Measurements from ENCODE around the gene MUC22. TPM values are rescaled to one million over a fixed set of nuclear protein-coding genes. Genes with fewer than 3 reads are reported as not detected.

Gene MUC22
- total RNA-seq, 1 experiment from 2014 or later: not detected

DNA sequence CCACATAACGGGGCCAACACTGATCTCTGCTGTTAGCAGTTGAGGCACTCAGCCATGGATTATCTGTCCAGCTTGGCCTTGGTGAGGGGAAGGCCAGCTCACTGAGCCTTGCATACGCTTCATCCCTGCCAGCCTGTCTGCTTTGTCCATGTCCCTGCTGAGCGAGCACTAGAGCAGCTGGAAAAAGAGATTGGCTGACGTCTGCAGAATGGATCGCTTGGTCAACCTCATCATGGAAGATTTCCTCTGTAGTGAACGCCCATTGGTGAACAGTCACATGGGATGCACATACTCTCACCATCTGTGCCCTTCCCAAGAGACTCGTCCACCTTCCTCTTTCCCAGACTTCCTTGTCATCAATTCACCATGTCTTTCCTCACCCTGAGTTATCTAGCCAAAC is 26.9 kb downstream of the MUC22 start:
- H3K9me2 ChIP-seq (replicated peaks; ENCODE audit: insufficient read depth, low read length): no peaks in the 10 kb centered on the region
- no peak overlapping the region for H3K27ac ChIP-seq (ENCODE audit: low read length)
- H3K36me3 ChIP-seq (ENCODE audit: insufficient read depth, low read length): no peaks in the 10 kb centered on the region
- DNase-seq: no peak
- no peak overlapping the region for H3K4me2 ChIP-seq (ENCODE audit: low read depth, low read length, poor library complexity, severe bottlenecking)
- no peak overlapping the region for H2AFZ ChIP-seq (ENCODE audit: low read length)
- no peaks in the 10 kb centered on the region for H3K4me1 ChIP-seq (ENCODE audit: low read length)
- no peaks in the 10 kb centered on the region for H4K20me1 ChIP-seq (ENCODE audit: insufficient read depth, low read depth, low read length)
- H3K4me3 ChIP-seq (ENCODE audit: low read length): no peak overlapping the region
- H3K9me3 ChIP-seq (ENCODE audit: low read length): no peaks in the 10 kb centered on the region
- no peaks in the 10 kb centered on the region for H3K79me2 ChIP-seq (ENCODE audit: low read length)
- no peaks in the 10 kb centered on the region for H3K27me3 ChIP-seq (ENCODE audit: low read length)
- no peak overlapping the region for H3K9ac ChIP-seq (ENCODE audit: low read length)

DNA sequence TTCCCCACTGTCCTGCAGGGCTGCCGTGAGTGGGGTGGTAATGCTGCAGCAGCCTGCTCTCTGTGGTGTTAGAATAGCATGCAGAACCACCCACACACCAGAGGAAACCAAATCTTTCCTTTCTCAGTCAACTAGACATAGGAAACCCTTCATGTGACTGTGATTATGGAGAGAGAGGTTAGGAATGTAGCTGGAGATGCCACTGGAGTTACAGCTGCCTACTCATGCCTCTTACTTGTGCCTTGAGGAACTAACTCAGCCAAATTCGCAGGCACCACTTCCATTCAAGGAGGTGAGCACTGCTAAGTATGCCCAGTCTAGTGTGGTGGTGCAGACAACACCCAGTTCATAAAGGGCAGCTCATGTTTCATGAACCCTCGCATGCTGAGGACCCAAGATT is 27.4 kb downstream of the MUC22 start:
- Histone ChIP-seq H3K36me3 (ENCODE audit: insufficient read depth, low read length) (no peaks in the 10 kb centered on the region), H3K9ac (ENCODE audit: low read length) (no peak overlapping the region), H3K4me1 (ENCODE audit: low read length) (no peaks in the 10 kb centered on the region), H3K79me2 (ENCODE audit: low read length) (no peaks in the 10 kb centered on the region), H3K4me3 (ENCODE audit: low read length) (no peak overlapping the region), H2AFZ (ENCODE audit: low read length) (no peak overlapping the region), H3K27me3 (ENCODE audit: low read length) (no peaks in the 10 kb centered on the region), H3K9me2 (replicated peaks; ENCODE audit: insufficient read depth, low read length) (no peaks in the 10 kb centered on the region), H3K9me3 (ENCODE audit: low read length) (no peaks in the 10 kb centered on the region), H3K4me2 (ENCODE audit: low read depth, low read length, poor library complexity, severe bottlenecking) (no peak overlapping the region), H4K20me1 (ENCODE audit: insufficient read depth, low read depth, low read length) (no peaks in the 10 kb centered on the region), H3K27ac (ENCODE audit: low read length) (no peak overlapping the region)
- DNase-seq: no peak

DNA sequence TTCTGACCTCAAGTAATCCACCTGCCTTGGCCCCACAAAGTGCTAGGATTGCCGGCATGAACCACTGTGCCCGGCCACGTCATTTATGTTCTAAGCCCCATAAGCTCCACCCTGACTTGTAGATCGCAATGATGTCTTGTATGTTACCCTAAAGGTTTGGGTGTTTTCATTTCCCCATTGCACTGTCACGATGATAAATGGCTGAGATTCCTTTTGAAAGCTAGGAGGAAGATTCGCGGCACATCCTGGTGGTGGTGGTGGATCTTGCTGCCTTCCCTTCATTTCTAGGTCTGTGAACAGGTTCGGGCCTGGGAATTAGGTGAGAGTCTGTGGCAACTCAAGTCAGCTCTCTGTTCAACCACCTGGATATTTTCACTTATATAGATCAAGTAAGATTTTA is 28.3 kb downstream of the MUC22 start:
- no peaks in the 10 kb centered on the region for H3K9me3 ChIP-seq (ENCODE audit: low read length)
- H3K9ac ChIP-seq (ENCODE audit: low read length): no peak overlapping the region
- no peak overlapping the region for H3K27ac ChIP-seq (ENCODE audit: low read length)
- DNase-seq: no peak
- no peaks in the 10 kb centered on the region for H3K9me2 ChIP-seq (replicated peaks; ENCODE audit: insufficient read depth, low read length)
- no peak overlapping the region for H2AFZ ChIP-seq (ENCODE audit: low read length)
- H3K79me2 ChIP-seq (ENCODE audit: low read length): no peaks in the 10 kb centered on the region
- no peaks in the 10 kb centered on the region for H3K36me3 ChIP-seq (ENCODE audit: insufficient read depth, low read length)
- no peaks in the 10 kb centered on the region for H3K27me3 ChIP-seq (ENCODE audit: low read length)
- H3K4me1 ChIP-seq (ENCODE audit: low read length): no peaks in the 10 kb centered on the region; the same call in 1 of the 2 replicates
- no peak overlapping the region for H3K4me2 ChIP-seq (ENCODE audit: low read depth, low read length, poor library complexity, severe bottlenecking)
- no peaks in the 10 kb centered on the region for H4K20me1 ChIP-seq (ENCODE audit: insufficient read depth, low read depth, low read length)
- no peak overlapping the region for H3K4me3 ChIP-seq (ENCODE audit: low read length)

DNA sequence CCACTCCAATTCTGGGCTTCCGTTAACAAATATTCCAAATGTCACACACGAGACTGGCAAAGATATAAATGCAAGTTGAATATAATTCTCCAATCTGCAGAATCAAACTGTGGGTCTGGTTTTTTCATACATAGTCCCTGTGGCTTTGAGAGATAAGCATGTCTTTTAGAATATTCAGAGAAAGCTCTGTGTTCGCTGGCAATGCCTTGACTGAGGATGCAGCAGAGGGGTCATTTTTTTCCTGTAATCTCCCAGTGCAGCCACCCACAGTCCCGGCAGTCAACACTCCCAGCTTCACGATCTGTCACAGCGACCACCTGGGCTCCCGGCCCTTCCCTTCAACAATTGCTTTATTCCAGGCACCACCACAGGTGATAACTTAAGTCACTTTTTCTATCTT is 30.5 kb downstream of the MUC22 start:
- Histone ChIP-seq H3K79me2 (ENCODE audit: low read length) (no peaks in the 10 kb centered on the region), H3K27ac (ENCODE audit: low read length) (no peak overlapping the region), H3K4me2 (ENCODE audit: low read depth, low read length, poor library complexity, severe bottlenecking) (no peak overlapping the region), H3K27me3 (ENCODE audit: low read length) (no peaks in the 10 kb centered on the region), H3K4me1 (ENCODE audit: low read length) (no peaks in the 10 kb centered on the region; the same call in 1 of the 2 replicates), H3K9me2 (replicated peaks; ENCODE audit: insufficient read depth, low read length) (no peaks in the 10 kb centered on the region), H2AFZ (ENCODE audit: low read length) (no peak overlapping the region), H4K20me1 (ENCODE audit: insufficient read depth, low read depth, low read length) (no peaks in the 10 kb centered on the region), H3K36me3 (ENCODE audit: insufficient read depth, low read length) (no peaks in the 10 kb centered on the region), H3K4me3 (ENCODE audit: low read length) (no peak overlapping the region), H3K9me3 (ENCODE audit: low read length) (no peaks in the 10 kb centered on the region), H3K9ac (ENCODE audit: low read length) (no peak overlapping the region)
- no peak for DNase-seq

DNA sequence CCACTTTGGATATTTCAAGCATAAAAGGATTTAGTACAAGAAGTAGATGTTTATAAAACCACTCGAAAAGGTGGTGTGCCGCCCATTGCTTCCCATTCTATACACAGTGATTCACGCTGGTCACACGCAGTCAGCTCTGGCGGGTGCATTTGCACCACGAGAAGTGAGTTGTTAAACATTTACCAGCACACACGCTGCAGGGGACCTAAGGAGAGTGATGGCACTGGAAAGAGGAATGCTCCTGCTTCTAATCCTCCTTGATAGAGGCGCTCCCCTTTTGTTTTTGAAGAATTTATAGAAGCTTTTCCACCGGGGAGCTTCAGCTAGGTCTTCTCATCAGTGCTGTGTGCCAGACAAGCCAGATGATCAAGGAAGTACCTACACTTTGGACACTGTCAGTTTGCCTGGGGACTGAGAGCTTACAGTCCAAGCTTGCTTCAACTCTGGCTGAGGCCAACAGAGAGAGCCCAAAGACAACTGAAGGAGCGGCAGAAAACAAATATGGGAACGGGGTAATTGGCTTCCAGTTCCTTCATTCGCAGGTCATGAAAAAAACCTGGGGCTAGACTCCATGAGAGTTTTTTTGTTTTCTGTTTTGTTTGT is 31.2 kb downstream of the MUC22 start:
- Histone ChIP-seq H2AFZ (ENCODE audit: low read length) (no peak overlapping the region), H3K36me3 (ENCODE audit: insufficient read depth, low read length) (no peaks in the 10 kb centered on the region)
- DNase-seq: no peak

DNA sequence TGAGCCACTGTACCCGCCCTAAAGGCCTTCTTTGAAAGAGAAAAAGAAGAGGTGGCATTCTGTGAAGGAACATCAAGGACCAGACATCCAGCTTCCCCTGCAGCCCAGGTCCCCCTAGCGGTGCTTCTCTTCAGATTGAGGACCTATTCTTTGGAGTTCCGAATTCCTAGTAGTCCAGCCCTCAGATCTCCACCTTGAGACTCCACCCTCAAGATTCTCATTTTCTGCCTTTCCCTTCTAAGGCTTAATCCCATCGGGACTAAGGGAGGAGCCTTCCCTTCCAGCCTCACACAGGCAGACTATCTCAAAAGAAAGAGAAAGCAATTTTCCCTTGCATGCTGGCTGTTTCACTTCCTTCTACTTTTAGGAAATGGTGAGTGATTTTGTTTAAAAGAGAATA is 32.5 kb downstream of the MUC22 start:
- no peak overlapping the region for H3K9ac ChIP-seq (ENCODE audit: low read length)
- H3K9me3 ChIP-seq (ENCODE audit: low read length): no peaks in the 10 kb centered on the region
- H3K9me2 ChIP-seq (replicated peaks; ENCODE audit: insufficient read depth, low read length): no peaks in the 10 kb centered on the region
- DNase-seq: peak; percentile 55
- H3K4me2 ChIP-seq (ENCODE audit: low read depth, low read length, poor library complexity, severe bottlenecking): no peak overlapping the region
- H3K27me3 ChIP-seq (ENCODE audit: low read length): no peaks in the 10 kb centered on the region
- H3K4me1 ChIP-seq (ENCODE audit: low read length): no peaks in the 10 kb centered on the region; the same call in 1 of the 2 replicates
- no peak overlapping the region for H2AFZ ChIP-seq (ENCODE audit: low read length)
- H3K36me3 ChIP-seq (ENCODE audit: insufficient read depth, low read length): no peaks in the 10 kb centered on the region
- H3K27ac ChIP-seq (ENCODE audit: low read length): no peak overlapping the region
- H4K20me1 ChIP-seq (ENCODE audit: insufficient read depth, low read depth, low read length): no peaks in the 10 kb centered on the region
- no peak overlapping the region for H3K4me3 ChIP-seq (ENCODE audit: low read length)
- no peaks in the 10 kb centered on the region for H3K79me2 ChIP-seq (ENCODE audit: low read length)

More for the DNA sequence above, 31.2 kb downstream of the MUC22 start:
- no peak overlapping the region for H3K27ac ChIP-seq (ENCODE audit: low read length)
- H3K79me2 ChIP-seq (ENCODE audit: low read length): no peaks in the 10 kb centered on the region
- H3K4me2 ChIP-seq (ENCODE audit: low read depth, low read length, poor library complexity, severe bottlenecking): no peak overlapping the region
- no peaks in the 10 kb centered on the region for H3K27me3 ChIP-seq (ENCODE audit: low read length)
- no peak overlapping the region for H3K4me3 ChIP-seq (ENCODE audit: low read length)
- no peaks in the 10 kb centered on the region for H3K9me2 ChIP-seq (replicated peaks; ENCODE audit: insufficient read depth, low read length)
- H3K9me3 ChIP-seq (ENCODE audit: low read length): no peaks in the 10 kb centered on the region
- no peaks in the 10 kb centered on the region; the same call in 1 of the 2 replicates for H3K4me1 ChIP-seq (ENCODE audit: low read length)
- no peak overlapping the region for H3K9ac ChIP-seq (ENCODE audit: low read length)
- no peaks in the 10 kb centered on the region for H4K20me1 ChIP-seq (ENCODE audit: insufficient read depth, low read depth, low read length)

DNA sequence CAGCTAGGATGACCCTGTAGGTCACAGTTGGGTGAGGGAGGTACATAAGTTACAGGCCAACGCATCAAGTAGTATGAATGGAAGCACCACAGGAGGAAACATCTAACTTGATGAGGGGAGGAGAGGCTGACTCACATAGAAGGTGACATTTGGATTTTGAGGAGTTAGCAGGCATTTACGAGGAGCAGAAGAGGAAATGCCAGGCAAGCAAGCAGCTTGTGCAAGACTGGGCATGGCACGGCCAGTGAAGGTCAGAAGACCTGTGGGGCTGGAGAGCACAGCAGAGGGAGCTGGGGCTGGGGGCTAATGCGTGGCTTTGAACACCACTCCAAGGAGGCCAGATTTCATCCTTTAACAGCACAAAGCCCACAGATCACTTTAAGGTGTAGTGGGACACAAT is 37.8 kb downstream of the MUC22 start:
- no peaks in the 10 kb centered on the region for H3K9me2 ChIP-seq (replicated peaks; ENCODE audit: insufficient read depth, low read length)
- H3K79me2 ChIP-seq (ENCODE audit: low read length): no peaks in the 10 kb centered on the region
- no peak overlapping the region for H3K4me2 ChIP-seq (ENCODE audit: low read depth, low read length, poor library complexity, severe bottlenecking)
- no peaks in the 10 kb centered on the region for H4K20me1 ChIP-seq (ENCODE audit: insufficient read depth, low read depth, low read length)
- H3K9me3 ChIP-seq (ENCODE audit: low read length): no peaks in the 10 kb centered on the region
- H3K27ac ChIP-seq (ENCODE audit: low read length): no peak overlapping the region
- H3K27me3 ChIP-seq (ENCODE audit: low read length): no peaks in the 10 kb centered on the region
- no peak for DNase-seq
- H3K4me3 ChIP-seq (ENCODE audit: low read length): no peak overlapping the region
- no peak overlapping the region for H3K9ac ChIP-seq (ENCODE audit: low read length)
- H3K36me3 ChIP-seq (ENCODE audit: insufficient read depth, low read length): no peaks in the 10 kb centered on the region
- H2AFZ ChIP-seq (ENCODE audit: low read length): no peak overlapping the region
- H3K4me1 ChIP-seq (ENCODE audit: low read length): peaks cover 3% of the 10 kb centered on the region

DNA sequence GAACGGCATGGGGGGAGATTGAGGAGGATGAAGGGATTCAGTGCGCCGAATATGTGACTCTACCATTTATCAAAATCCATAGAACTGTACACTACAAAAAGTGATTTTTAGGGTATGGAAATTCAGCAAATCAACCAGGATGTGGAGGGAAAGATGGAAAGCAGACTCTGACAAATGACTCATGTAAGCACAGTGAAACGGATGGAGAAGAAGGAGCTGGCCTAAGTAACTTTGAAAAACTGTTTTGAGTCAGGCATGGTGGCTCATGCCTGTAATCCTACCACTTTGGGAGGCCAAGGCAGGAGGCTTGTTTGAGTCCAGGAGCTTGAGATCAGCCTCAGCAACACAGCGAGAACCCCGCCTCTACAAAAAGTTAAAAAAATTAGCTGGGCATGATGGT is 39.2 kb downstream of the MUC22 start:
- H3K9me2 ChIP-seq (replicated peaks; ENCODE audit: insufficient read depth, low read length): no peaks in the 10 kb centered on the region
- no peak overlapping the region for H3K4me3 ChIP-seq (ENCODE audit: low read length)
- no peak overlapping the region for H2AFZ ChIP-seq (ENCODE audit: low read length)
- H3K9ac ChIP-seq (ENCODE audit: low read length): no peak overlapping the region
- H3K27ac ChIP-seq (ENCODE audit: low read length): no peak overlapping the region
- no peaks in the 10 kb centered on the region for H3K36me3 ChIP-seq (ENCODE audit: insufficient read depth, low read length)
- H4K20me1 ChIP-seq (ENCODE audit: insufficient read depth, low read depth, low read length): no peaks in the 10 kb centered on the region
- no peak for DNase-seq
- no peak overlapping the region for H3K4me2 ChIP-seq (ENCODE audit: low read depth, low read length, poor library complexity, severe bottlenecking)
- H3K4me1 ChIP-seq (ENCODE audit: low read length): peaks cover 12% of the 10 kb centered on the region
- no peaks in the 10 kb centered on the region for H3K79me2 ChIP-seq (ENCODE audit: low read length)
- no peaks in the 10 kb centered on the region for H3K9me3 ChIP-seq (ENCODE audit: low read length)
- no peaks in the 10 kb centered on the region for H3K27me3 ChIP-seq (ENCODE audit: low read length)

Measured in Karpas-422 (cell line).